ENCODE data around the gene TRAPPC2.

The TRAPPC2 gene

DNA sequence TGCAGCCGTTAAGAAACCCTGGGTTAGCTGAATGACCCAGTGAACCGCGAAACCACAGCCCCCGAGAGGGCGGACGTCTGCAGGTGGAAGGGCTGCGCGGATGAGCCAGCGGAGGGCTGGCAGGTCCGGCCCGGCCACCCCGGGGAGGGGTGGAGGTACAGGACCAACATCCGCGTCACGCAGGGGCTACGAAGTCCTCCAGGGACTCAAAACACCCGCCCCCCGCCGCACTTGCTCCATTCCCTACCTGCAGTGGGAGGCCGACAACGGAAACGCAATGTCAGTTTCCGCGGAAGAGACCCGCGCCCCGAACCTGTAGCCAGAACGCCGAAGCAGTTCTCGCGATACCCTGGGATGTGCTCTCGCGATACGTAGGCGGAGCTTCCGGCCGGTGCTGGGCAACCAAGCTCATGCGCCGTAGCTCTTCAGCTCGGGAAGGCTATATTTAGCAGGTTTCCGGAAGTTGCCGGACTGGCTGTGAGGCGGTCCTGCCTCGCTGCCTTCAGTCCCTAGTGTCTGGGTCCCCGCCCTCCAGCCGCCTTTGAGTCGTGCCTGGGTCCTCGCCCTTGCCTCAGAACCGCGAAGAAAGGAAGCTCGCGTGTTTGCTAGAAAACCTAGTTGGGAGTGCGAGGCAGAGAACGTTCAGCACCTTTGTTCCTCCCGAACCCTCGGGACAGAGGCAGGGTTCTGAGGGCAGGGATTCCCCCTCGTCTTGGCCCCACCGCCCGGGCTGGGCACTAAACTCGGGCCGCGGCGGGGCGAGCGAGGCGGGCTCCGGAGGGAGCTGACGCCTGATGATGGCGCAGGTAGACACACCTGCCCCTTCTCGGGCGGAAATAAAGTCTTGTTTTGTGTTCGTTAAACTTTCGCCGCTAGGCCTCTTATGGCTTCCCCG lies at the start of gene TRAPPC2, which contains the start of gene OFD1:
Gene TRAPPC2 (minus strand): TSS at position 343 of the 895 bp plus-strand sequence. CDS start 14,657 bp downstream, outside the sequence.
Gene OFD1 (plus strand): TSS at position 471 of the 895 bp plus-strand sequence. CDS start 324 bp downstream, at position 795.
- peak; percentile 72 to 80 for DNase-seq (ENCODE audit: low read depth in 2 of 2)

DNA sequence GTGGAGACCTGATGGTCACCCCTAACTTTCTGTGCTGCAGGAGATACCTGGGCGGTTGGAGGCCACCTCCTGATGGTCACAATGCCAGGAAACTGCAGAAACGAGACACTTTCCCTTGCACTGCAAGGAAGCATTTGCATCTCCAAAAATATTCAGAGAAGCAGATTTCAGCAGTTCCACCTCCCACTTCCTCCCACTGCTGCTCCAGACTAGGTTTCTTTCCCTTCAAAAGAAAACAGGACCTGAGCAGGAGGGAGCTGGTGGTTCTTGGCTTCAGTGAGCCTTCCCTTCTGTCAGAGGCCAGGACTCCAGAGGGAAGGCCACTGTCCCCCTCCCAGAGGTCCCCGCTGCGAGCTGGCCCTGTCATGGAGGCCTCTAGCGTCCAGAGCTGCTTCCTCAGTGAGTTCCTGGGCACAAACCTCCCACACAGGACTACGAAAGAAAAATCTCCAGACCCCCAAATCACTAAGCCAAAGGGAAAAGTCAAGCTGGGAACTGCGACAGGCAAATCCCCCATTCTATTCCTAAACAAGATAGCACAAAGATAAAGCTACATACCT lies 46.5 kb upstream of the TRAPPC2 start:
- DNase-seq (ENCODE audit: low read depth in 2 of 2) = no peak

GRCh38 chrX:13778916-13779315 lies 44.5 kb upstream of the TRAPPC2 start:
- no peak for DNase-seq (ENCODE audit: low read depth in 2 of 2)

- DNase-seq (ENCODE audit: low read depth in 2 of 2) = no peak
Observed at GRCh38 chrX:13776387-13776786, 42.0 kb upstream of the TRAPPC2 start.

DNA sequence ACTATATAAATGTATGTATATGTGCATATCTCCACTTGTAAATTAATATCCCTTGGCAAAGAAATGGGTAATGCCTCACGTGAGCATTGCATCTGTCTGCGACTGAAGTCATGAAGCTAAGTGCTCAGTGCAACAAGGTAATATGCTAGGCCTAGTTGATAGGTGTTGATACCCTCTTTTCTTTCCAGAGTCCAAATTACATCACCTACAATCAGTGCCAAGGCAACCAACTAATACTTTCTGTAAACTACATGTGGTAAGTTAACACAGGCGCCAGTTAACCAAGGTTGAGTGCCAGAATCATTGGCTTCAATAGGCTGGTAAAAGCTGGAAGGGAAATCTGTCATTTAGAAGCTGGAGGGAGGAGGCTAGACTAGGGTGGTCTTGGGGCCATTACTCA lies 41.4 kb upstream of the TRAPPC2 start:
- no peak for DNase-seq (ENCODE audit: low read depth in 2 of 2)

DNA sequence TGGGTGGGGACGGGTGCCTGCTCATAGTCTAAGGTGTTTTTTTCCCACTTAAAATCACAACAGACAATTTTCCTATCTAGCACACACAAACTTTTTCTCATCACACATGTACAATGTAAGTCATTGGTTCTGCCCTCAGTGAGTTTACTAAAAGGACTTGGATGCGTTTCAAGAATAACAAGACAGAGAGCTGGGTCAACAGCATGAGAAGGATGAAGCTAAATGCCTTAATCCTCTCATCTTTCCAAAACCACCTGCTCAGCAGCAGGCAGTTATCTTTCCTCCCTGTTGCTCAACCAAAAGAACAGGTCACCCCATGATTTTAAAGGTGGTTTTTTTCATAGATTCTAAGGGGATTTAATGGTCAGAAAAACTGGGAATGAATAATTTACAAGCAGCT lies 40.3 kb upstream of the TRAPPC2 start:
- DNase-seq (ENCODE audit: low read depth in 2 of 2) = no peak

- DNase-seq (ENCODE audit: low read depth in 2 of 2) = no peak
Observed at GRCh38 chrX:13770013-13770535, 35.7 kb upstream of the TRAPPC2 start.

- no peak for DNase-seq (ENCODE audit: low read depth in 2 of 2)
Observed at GRCh38 chrX:13768939-13769338, 34.5 kb upstream of the TRAPPC2 start.

DNA sequence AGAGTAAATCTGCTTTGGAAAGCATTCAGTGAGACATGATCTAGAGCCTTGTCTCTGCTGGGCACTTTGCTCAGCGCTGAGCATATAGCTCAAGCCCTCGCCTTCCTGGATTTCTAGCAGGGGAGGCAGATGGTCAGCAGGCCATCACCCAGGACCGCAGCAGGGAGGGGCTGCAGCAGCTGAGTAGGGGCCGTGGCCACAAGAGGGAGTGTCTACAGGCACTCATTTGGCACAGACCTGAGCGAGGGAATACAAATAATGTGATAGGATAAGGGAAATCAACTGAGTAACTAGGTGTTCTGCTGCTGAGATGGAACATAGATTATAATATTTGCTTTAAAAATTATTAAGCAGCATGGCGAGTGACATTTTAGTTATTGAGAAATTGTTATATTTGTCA lies 30.3 kb upstream of the TRAPPC2 start:
- DNase-seq (ENCODE audit: low read depth in 2 of 2) = no peak

DNA sequence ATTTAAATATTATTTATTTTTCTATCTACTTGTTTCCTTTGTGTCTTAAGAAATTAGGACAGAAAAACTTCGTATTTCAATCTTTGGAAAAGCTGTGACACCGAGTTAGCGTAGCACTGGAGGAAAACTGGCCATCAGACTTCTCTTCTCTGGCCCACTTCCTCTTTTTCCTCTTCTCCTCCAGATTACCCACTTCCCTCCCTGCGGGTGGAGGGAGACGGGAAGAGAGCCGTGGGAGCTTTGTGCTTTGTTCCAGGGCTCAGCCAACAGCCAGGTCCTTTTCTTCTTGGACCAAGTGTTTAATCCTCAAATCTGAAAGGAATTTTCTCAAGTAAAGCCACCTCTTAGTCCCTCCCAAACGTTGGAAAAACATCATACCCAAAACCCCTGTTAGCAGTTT lies 29.9 kb upstream of the TRAPPC2 start:
- no peak for DNase-seq (ENCODE audit: low read depth in 2 of 2)

GRCh38 chrX:13763489-13763888 lies 29.1 kb upstream of the TRAPPC2 start:
- no peak for DNase-seq (ENCODE audit: low read depth in 2 of 2)

DNA sequence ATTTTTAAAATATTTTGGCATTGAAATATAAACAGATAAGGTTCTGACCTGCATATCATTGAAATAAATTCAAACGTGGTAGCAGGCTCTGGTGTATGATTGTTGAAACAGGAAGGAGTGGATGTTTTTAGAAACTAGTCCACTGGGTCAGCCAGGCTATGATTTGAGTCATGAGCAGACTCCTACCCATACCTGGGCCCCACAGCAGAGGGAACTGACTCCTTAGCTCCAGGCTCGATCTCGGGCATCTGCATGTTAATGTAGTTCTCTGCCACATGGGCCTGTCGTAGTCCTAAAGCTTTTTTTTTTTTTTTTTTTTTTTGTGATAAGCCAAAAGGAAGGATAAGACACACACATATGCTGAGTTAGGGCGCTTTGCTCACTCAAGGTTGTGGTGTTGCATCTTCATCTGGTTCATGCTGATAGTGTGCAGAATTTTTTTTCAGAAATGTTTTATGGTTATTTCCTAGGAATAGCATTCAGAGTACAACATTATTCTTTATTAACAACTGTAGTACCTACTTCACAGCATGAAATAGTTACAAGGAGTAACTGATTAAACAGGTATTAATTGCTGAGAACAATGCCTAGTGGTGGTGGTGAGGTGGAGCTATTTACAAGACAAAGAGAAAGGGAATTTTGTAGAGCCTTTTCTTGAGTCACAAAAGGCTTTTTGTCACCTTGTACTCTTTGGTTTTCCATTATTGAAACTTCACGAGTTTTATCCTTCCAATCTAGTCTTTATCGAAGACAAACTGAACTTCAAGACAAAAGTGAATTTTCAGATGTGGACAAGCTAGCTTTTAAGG lies 27.4 kb upstream of the TRAPPC2 start:
- DNase-seq (ENCODE audit: low read depth in 2 of 2) = no peak

- no peak for DNase-seq (ENCODE audit: low read depth in 2 of 2)
Observed at GRCh38 chrX:13760426-13760825, 26.0 kb upstream of the TRAPPC2 start.

- DNase-seq (ENCODE audit: low read depth in 2 of 2) = no peak
Observed at GRCh38 chrX:13759152-13759718, 24.8 kb upstream of the TRAPPC2 start.

- DNase-seq (ENCODE audit: low read depth in 2 of 2) = no peak
Observed at GRCh38 chrX:13756381-13756780, 22.0 kb upstream of the TRAPPC2 start.

DNA sequence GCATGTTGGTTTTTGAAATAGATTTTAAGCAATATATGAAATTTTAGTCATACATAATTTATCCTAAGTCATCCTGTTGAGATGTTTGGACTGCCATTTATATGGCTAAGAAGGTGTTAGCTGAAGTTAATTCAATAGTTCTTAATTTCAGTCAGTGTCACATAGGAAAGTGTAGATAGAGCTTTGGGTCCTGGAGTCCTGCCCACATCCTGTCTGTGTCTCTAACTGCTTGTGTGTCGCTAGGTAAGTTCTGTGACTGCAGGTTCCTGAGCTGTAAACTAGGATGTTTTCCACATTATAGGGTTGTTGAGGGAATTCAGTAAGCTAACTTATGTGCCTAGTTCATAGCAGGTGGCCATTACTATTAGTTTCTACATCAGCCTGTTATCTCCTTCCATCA lies 20.8 kb upstream of the TRAPPC2 start:
- DNase-seq (ENCODE audit: low read depth in 2 of 2) = no peak

GRCh38 chrX:13754765-13755164 lies 20.3 kb upstream of the TRAPPC2 start:
- DNase-seq (ENCODE audit: low read depth in 2 of 2) = no peak

DNA sequence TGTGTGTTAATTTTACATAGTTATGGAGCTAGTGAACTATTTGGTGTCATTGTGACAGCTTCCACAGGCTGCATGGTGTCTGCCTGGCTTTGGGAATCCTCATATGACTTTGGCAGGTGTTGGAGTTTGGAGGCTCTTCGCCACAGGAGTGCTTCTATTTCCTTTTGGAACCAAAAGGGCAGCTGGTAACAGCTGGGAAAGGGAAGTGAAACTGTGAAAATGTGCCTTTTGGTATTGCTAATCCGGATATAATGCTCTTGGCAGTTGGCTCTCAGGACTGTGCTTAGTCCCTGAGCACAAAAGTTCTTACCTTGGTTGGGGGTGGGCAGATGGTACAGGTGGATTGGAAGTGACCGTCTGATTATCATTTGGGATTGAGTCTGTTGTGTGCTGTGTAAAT lies 18.2 kb upstream of the TRAPPC2 start:
- no peak for DNase-seq (ENCODE audit: low read depth in 2 of 2)

DNA sequence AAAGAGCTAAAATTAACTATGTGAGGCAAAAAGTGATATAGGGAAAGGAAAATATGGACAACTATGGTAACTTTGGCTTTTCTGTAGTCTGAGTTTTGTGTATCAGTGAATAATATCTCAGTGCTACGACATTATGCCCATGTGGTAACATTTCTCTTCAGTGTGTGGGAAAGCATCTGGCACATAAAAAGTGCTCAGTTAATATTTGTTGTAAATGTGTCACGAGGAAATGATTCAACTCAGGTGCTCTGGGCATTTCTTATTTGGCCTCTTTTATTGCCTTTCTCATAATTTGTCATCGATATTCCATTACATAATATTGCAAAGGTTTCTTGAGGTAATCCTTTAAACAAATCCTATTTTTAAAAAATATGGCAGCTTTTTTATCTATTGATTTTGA lies 17.7 kb upstream of the TRAPPC2 start:
- DNase-seq (ENCODE audit: low read depth in 2 of 2) = no peak

- no peak for DNase-seq (ENCODE audit: low read depth in 2 of 2)
Observed at GRCh38 chrX:13750812-13751211, 16.4 kb upstream of the TRAPPC2 start.

GRCh38 chrX:13750204-13750603 lies 15.8 kb upstream of the TRAPPC2 start:
- no peak for DNase-seq (ENCODE audit: low read depth in 2 of 2)

GRCh38 chrX:13748486-13748885 lies 14.1 kb upstream of the TRAPPC2 start:
- DNase-seq (ENCODE audit: low read depth in 2 of 2) = no peak

All from stimulated activated CD4-positive, alpha-beta T cell treated with anti-CD3 and anti-CD28 coated beads, Interleukin-12 subunit alpha, Interleukin-12 subunit beta, amount 100 ng/mL, for 24 hours (primary cell).